GM12873 (cell line): ENCODE measurements around the gene DAPK3.

ENCODE experiments used
- CTCF ChIP-seq: IDR thresholded peaks from 2 replicates; pipeline ENCODE4 v1.5.1; 2012; ENCODE audit warnings: low read depth, mild to moderate bottlenecking, moderate library complexity, low read length, control low read depth; ENCODE audit not compliant: insufficient read depth; ENCODE audit errors: missing control alignments

The DAPK3 gene

GRCh38 chr19:3968556-3969434 is 2.1 kb downstream of the DAPK3 start:
- TF ChIP-seq CTCF = no peak

- TF ChIP-seq CTCF = no peak
Observed at GRCh38 chr19:3966051-3967017, 4.6 kb downstream of the DAPK3 start.

GRCh38 chr19:3964256-3965194 is 6.4 kb downstream of the DAPK3 start:
- no peak for TF ChIP-seq CTCF

- no peak for TF ChIP-seq CTCF
Observed at GRCh38 chr19:3963458-3964255, 7.2 kb downstream of the DAPK3 start.

- TF ChIP-seq CTCF = no peak
Observed at GRCh38 chr19:3961007-3961406, 9.9 kb downstream of the DAPK3 start.

GRCh38 chr19:3959766-3960131 is 11.2 kb downstream of the DAPK3 start:
- no peak for TF ChIP-seq CTCF
